GM21515 (cell line): ENCODE measurements around the gene SYTL2.

Experiments used
- ATAC-seq: cut with Tn5 transposase; IDR thresholded peaks from one replicate; pipeline ENCODE4 v1.9.1; 2021; ENCODE audit not compliant: unreplicated experiment

Gene SYTL2

GRCh38 chr11:85826116-85826855, 15.3 kb upstream of the SYTL2 start:
- ATAC-seq: peak; percentile 66

DNA sequence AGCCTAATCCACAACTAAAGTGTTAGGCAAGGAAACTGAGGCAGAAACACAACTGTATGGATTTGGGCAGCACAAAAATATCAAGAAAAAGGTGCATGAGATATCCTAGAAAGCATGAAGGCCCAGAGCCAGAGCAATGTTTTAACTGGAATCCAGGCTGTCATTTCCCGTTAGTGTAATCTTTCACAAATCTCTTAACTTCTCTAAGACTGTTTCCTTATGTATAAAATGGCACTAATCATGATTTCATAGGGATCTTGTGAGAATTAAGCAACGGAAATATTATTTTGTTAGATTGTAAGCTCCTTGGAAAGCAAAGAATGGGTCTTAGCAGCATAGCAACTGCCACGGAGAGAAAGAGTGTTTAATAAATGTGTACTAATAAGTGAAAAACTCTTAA, 14.7 kb upstream of the SYTL2 start:
- no peak for ATAC-seq

DNA sequence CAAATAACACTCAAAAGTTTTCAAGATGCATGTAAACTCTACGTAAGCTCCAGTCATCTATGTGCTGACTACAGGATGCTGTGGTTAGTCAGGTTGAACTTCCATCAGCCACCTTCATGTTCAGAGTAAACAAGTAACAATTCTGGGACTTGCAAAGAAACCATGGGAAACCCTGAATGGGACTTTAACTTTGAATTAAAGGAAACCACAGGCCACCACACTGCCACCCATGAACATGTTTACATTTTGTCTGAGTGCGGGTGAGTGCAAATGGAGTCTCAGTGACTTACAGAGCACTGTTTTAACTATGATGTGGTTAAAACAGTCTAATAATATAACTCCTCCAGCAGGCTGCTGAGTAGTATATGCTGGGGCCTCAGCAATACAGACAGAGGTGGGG, 12.9 kb upstream of the SYTL2 start:
- ATAC-seq: no peak

DNA sequence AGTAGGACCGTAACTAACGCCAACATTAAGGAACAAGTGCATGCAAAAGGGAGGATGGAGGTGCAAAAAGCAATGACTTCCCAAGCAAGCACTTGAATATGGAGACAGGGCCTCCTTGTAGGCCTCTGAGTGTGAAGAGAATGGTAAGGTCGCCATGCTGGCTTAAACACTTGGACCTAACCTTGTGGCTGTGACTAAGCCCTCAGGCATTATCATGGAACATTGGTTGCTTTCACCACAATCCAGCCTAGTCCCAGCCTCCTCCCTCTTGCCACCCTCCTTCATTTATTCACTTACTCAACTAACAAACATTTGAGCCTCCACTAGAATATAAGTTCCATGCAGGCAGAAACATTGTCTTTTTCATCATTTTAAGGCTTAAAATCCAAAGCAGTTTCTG, 11.9 kb upstream of the SYTL2 start:
- ATAC-seq: no peak

DNA sequence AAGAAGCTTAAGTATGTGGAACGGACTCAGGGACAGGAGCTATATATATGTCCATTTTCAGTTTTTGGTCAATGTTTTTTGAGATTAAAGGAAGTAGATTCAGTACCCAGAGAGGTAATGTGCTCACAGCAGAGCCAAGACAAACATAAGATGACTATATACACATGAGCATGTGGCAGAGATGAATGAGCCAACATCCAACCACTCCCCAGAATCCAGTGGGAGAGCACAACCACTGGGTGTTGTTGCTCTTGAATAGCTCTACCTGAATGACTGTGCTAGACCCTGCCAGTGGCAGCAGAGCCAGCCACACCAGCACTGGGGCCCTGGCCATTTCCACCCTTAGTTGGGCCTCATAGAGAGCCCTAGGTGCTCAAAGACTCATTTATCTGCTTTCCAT, 10.7 kb upstream of the SYTL2 start:
- no peak for ATAC-seq

- ATAC-seq: no peak
Measured at GRCh38 chr11:85819441-85819840, 8.5 kb upstream of the SYTL2 start.

DNA sequence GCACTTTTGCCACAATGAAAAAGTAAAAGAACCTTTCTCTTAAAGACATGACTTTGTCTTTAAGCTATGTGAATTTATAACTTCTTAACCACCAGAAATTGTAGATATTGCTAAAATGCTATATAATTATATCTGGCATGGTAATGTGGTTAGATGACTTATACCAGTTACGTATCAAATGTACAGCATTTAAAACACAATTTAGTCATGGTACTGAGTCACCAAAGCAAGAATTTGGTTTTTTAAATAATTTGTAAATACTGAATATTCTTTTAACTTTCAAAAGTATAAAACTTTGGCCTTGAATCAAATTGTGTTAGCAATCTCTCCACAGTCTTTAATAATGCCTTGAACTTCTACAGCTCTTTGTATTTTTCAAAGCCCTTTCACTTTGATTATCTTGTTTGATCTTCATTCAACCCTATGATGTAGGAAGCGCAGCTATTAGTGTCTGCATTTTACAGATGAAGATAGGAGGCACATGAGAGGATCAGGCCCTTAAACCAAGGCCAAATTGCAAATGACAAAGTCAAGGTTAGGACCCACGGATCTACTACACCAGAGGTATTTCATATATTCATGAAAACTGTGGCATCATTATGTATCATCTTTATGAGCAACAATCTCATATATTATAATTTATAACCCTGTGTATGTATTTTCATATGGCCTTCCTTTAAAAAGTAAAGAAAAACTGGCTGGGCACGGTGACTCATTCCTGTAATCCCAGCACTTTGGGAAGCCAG, 4.4 kb upstream of the SYTL2 start:
- no peak for ATAC-seq

- ATAC-seq: no peak
Measured at GRCh38 chr11:85813721-85814120, 2.8 kb upstream of the SYTL2 start.

GRCh38 chr11:85811624-85812023, 683 bp upstream of the SYTL2 start:
- no peak for ATAC-seq

DNA sequence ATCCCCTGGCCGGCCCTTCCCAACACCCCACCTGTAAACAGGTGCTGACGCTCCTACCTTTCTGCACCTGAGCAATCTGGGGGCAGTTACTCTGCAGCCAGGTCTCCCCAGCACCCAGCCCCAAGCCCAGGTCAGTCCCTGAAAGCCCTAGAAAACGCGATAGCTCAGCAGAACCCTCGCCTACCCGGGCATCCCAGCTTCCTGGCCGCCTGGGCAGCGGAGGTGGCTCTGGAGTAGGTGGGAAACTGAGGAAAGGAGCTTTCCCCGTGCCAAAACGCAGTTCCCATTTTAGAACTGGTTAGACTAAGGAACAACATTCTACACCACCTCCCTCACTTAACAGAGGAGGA, 445 bp downstream of the SYTL2 start:
- ATAC-seq: no peak

- no peak for ATAC-seq
Measured at GRCh38 chr11:85809863-85810262, 1.1 kb downstream of the SYTL2 start.

DNA sequence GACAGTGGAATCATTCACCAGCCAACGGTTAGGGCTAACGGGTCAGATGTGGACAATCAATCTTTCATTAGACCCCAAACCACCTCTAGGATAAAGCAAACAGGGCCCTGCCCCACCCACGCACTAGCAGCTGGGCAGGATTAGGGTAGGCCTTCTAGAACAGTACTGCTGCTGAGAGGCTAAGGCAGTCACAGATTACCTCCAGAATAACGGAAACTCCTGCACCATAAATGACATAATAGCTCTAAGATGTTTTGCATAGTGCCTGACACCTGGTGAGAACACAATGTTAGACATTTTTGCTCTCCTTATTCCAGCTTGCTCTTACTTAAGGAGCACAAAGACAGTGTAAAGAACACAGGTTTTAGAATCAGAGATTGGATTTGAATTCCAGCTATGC, 1.8 kb downstream of the SYTL2 start:
- no peak for ATAC-seq

DNA sequence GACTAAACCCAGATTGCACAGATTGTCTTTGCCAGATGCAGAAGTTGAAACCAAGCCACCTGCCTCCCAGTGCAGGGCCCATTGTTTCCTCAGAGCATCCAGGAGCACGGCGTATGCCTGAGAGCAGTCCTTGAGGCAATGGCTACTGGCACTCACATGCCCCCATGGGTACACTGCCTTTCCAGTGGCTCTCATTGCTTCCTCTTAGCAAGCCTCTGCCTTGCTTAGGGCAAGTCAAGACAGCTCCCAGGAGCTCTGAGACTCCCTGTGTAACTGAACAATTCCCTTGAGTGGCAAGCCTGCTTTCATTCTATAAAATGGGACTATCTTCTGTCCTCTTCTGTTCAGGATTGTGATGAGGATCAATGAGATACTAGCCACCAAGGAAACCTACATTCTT, 4.1 kb downstream of the SYTL2 start:
- no peak for ATAC-seq

GRCh38 chr11:85806016-85806415, 4.9 kb downstream of the SYTL2 start:
- no peak for ATAC-seq

DNA sequence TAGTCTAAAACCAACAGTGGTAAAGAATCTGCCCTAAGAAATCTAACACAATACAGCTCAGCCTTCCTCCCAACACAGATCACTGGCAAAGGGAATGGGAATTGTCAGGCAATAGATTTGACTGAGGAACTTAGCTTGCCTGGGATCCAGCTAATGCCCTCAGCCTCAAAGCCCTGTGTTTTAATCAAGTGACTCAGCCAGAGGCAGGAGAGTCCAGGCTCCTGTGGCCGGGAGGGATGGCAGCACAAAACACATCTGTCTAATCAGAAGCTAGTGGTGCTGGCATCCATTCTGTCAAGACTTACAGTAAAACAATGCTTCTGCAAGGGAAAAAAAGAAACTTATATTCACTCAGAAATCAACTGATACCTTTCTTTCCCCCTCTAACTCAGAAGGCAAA, 5.6 kb downstream of the SYTL2 start:
- ATAC-seq: no peak

- ATAC-seq: no peak
Measured at GRCh38 chr11:85803920-85804319, 7.0 kb downstream of the SYTL2 start.

GRCh38 chr11:85803303-85803702, 7.6 kb downstream of the SYTL2 start:
- no peak for ATAC-seq

- ATAC-seq: no peak
Measured at GRCh38 chr11:85801527-85801926, 9.4 kb downstream of the SYTL2 start.

- no peak for ATAC-seq
Measured at GRCh38 chr11:85800595-85801342, 10.2 kb downstream of the SYTL2 start.

- no peak for ATAC-seq
Measured at GRCh38 chr11:85799142-85799541, 11.8 kb downstream of the SYTL2 start.

DNA sequence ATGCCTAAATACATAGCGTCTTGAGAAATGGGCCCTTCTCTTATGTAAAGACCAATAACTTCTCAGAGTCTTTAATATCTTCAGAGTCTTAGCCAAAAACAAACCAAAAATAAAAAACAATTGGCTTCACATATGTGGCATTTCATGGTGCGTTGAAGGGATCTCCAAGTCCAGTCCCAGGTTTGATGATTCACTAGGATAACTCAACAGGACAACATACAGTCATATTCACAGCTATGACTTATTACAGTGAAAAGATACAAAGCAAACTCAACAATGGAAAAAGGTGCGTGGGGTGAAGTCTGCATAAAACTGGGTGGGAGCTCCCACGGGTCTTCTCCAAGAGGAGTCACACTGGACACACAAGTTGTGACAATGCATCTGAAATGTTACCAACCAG, 12.6 kb downstream of the SYTL2 start:
- no peak for ATAC-seq
